ENCODE results near the gene CLCF1. TPM values are rescaled to one million over a fixed set of nuclear protein-coding genes. Genes with fewer than 3 reads are reported as not detected.

The CLCF1 gene
- total and polyA plus RNA-seq, 10 of the 15 experiments (the other 5 are each of a cell fraction or from before 2014, with no cell fraction given): 0.16 to 2.1 (median 0.63) TPM; not detected in 1

DNA sequence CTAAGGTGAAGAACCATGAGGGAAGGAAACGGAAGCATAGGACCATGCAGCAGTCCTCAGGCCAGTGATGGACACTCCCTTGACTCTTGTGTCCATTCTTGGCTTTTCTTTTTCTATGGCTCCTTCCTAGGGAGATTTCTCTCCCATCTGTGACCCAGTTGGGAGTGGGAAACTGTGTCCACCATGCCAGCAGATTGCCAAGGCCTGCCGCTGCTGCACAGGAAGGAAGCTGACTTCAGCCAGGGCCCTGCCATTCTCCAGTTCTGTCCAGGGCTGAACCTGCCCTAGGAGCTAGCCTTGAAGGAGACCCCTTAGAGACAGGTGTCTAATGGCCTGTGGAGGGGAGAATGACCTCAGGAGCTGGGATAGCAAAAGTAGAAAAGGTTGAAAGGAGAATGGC is 52.7 kb downstream of the CLCF1 start:
- SMC1A ChIA-PET (ENCODE audit: uncharacterized antibody, unreplicated experiment): interaction anchor here (0.5 to 7.6 kb wide), 10 partner anchors 10 to 552 kb away, joined by 3 to 82 read pairs (median 5); partner anchors contain the start of gene POLD4

More for the DNA sequence above, 52.7 kb downstream of the CLCF1 start:
- ATAC-seq (no peak), DNase-seq (ENCODE audit: low read depth, low spot score) (no peak), FAIRE-seq (no peak)
- Histone ChIP-seq H3K27me3 (replicated peaks in 1 of 2; ENCODE audit: control insufficient read depth in 2 of 2, insufficient read depth in 2 of 2, low read length in 1 of 2) (no peaks in the 10 kb centered on the region), H3K4me2 (ENCODE audit: control insufficient read depth, insufficient read depth) (no peak overlapping the region), H2AFZ (ENCODE audit: control insufficient read depth, low read depth, low read length) (no peak overlapping the region), H3K27ac (ENCODE audit: control insufficient read depth, insufficient read depth) (no peak overlapping the region), H3K4me1 (ENCODE audit: control insufficient read depth, insufficient read depth, low read length) (peaks cover 3% of the 10 kb centered on the region), H3K9me3 (replicated peaks; ENCODE audit: control insufficient read depth, insufficient read depth, low read length) (no peaks in the 10 kb centered on the region), H3K9ac (ENCODE audit: control insufficient read depth, insufficient read depth, low read length) (no peak overlapping the region), H3K4me3 (no peak overlapping the region), H3K36me3 (ENCODE audit: control insufficient read depth in 2 of 2, insufficient read depth in 2 of 2, low read length in 1 of 2) (no peaks in the 10 kb centered on the region), H4K20me1 (ENCODE audit: control insufficient read depth, insufficient read depth) (no peaks in the 10 kb centered on the region), H3K79me2 (ENCODE audit: control insufficient read depth, insufficient read depth, low read length) (no peaks in the 10 kb centered on the region)
- ChIA-PET RAD21 (ENCODE audit: unreplicated experiment) (interaction anchor here (0.7 to 7.8 kb wide), 5 partner anchors 26 to 61 kb away, joined by 3 to 75 read pairs (median 4); partner anchors contain the start of genes CLCF1 and POLD4), POLR2A (interaction anchor here (0.9 to 2.8 kb wide), 4 partner anchors 24 to 33 kb away, joined by 3 to 10 read pairs (median 4); partner anchors contain the start of gene POLD4), CTCF (interaction anchor here (0.5 to 12.1 kb wide), 7 partner anchors 24 to 371 kb away, joined by 3 to 151 read pairs (median 35); partner anchors contain the start of gene POLD4)
- intact Hi-C loops (cut with micrococcal nuclease; ENCODE audit: unreplicated experiment): no loop called here
- in situ Hi-C loops (cut with MboI): no loop called here
- TF ChIP-seq CEBPB (IDR thresholded peaks at IDR 0.05; ENCODE audit: borderline replicate concordance in 1 of 2, low read depth in 2 of 2, low read length in 2 of 2) (no peak), FOXK2 (IDR thresholded peaks at IDR 0.05) (no peak), NFYA (IDR thresholded peaks at IDR 0.05; ENCODE audit: borderline replicate concordance, low read depth, low read length) (no peak), KLF5 (IDR thresholded peaks at IDR 0.05; ENCODE audit: partially characterized antibody) (no peak), LARP7 (IDR thresholded peaks at IDR 0.05) (no peak), CHD1 (IDR thresholded peaks at IDR 0.05; ENCODE audit: low read depth, low read length) (no peak), IKZF2 (IDR thresholded peaks at IDR 0.05) (no peak), PAX8 (IDR thresholded peaks at IDR 0.05) (no peak), NKRF (conservative IDR thresholded peaks at IDR 0.05) (no peak), ZNF384 (IDR thresholded peaks at IDR 0.05; ENCODE audit: borderline replicate concordance, low read depth, low read length) (no peak), WRNIP1 (IDR thresholded peaks at IDR 0.05; ENCODE audit: borderline replicate concordance, low read depth, low read length) (no peak), SMC3 (IDR thresholded peaks at IDR 0.05; ENCODE audit: borderline replicate concordance, low read length) (no peak), SKIL (IDR thresholded peaks at IDR 0.05; ENCODE audit: low read depth, poor library complexity, severe bottlenecking) (no peak), ZNF217 (IDR thresholded peaks at IDR 0.05) (no peak), MLLT1 (IDR thresholded peaks at IDR 0.05) (no peak), STAT3 (IDR thresholded peaks at IDR 0.05; ENCODE audit: low read depth, low read length) (no peak), NBN (IDR thresholded peaks at IDR 0.05) (no peak)
- TF ChIP-seq, protein P1, sequence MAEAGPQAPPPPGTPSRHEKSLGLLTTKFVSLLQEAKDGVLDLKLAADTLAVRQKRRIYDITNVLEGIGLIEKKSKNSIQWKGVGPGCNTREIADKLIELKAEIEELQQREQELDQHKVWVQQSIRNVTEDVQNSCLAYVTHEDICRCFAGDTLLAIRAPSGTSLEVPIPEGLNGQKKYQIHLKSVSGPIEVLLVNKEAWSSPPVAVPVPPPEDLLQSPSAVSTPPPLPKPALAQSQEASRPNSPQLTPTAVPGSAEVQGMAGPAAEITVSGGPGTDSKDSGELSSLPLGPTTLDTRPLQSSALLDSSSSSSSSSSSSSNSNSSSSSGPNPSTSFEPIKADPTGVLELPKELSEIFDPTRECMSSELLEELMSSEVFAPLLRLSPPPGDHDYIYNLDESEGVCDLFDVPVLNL (IDR thresholded peaks at IDR 0.05; ENCODE audit: low read depth, low read length): no peak
- BruUV-seq (replicated peaks): no TSS peak
- WGBS (ENCODE audit: insufficient coverage, insufficient replicate concordance, low lambda C conversion rate, missing lambda C conversion rate): 77% methylated on average over 2 of the region's 2 CpGs
